Tibial artery (tissue), 4 donors: ENCODE measurements around the gene PIEZO2.

ENCODE experiments used
- DNase-seq, 2 donors: peaks; one replicate each; pipeline ENCODE4 v3.0.0-alpha.2; 2019
- H3K27ac ChIP-seq, 2 donors: fragments of 200-600 bp; sonication (generic) in 1 of 2; 1 replicate in 1 of 2; 2 replicates in 1 of 2; pipeline ENCODE4 v1.5.1; 2018 to 2019; ENCODE audit warnings: mild to moderate bottlenecking in 1 of 2
- H3K27me3 ChIP-seq, 2 donors: fragments of 200-600 bp; sonication (generic) in 1 of 2; one replicate each; pipeline versions ENCODE4 v1.5.1 to v1.6.0; 2016 to 2019
- H3K36me3 ChIP-seq, 3 donors: fragments of 200-600 bp; sonication (generic) in 2 of 3; one replicate each; pipeline ENCODE4 v1.5.1; 2016 to 2019; ENCODE audit warnings: mild to moderate bottlenecking in 2 of 3
- H3K4me1 ChIP-seq, 4 donors: fragments of 200-600 bp; sonication (generic) in 2 of 4; 1 replicate in 3 of 4; 2 replicates in 1 of 4; pipeline ENCODE4 v1.5.1; 2016 to 2019
- H3K4me3 ChIP-seq, 2 donors: fragments of 200-600 bp; sonication (generic) in 1 of 2; 1 replicate in 1 of 2; 2 replicates in 1 of 2; pipeline ENCODE4 v1.5.1; 2018 to 2019; ENCODE audit warnings: mild to moderate bottlenecking in 2 of 2
- H3K9me3 ChIP-seq, 3 donors: fragments of 200-600 bp; sonication (generic) in 1 of 3; one replicate each; pipeline ENCODE4 v1.5.1; 2016 to 2019
- intact Hi-C: fragments of 100-400 bp; cut with DNase I; formaldehyde crosslinking; loops from one replicate; pipeline ENCODE4 v1.15.0; 2023; ENCODE audit warnings: low total_unique reads
- TF ChIP-seq, protein P1 (sequence below), 2 experiments: fragments of 200-600 bp in 1 of 2; fragments of 450-650 bp in 1 of 2; IDR thresholded peaks; one replicate each; pipeline ENCODE4 v1.5.1; 2017 to 2019; ENCODE audit warnings: antibody characterized with exemption in 2 of 2, mild to moderate bottlenecking in 1 of 2, moderate library complexity in 1 of 2

The PIEZO2 gene

DNA sequence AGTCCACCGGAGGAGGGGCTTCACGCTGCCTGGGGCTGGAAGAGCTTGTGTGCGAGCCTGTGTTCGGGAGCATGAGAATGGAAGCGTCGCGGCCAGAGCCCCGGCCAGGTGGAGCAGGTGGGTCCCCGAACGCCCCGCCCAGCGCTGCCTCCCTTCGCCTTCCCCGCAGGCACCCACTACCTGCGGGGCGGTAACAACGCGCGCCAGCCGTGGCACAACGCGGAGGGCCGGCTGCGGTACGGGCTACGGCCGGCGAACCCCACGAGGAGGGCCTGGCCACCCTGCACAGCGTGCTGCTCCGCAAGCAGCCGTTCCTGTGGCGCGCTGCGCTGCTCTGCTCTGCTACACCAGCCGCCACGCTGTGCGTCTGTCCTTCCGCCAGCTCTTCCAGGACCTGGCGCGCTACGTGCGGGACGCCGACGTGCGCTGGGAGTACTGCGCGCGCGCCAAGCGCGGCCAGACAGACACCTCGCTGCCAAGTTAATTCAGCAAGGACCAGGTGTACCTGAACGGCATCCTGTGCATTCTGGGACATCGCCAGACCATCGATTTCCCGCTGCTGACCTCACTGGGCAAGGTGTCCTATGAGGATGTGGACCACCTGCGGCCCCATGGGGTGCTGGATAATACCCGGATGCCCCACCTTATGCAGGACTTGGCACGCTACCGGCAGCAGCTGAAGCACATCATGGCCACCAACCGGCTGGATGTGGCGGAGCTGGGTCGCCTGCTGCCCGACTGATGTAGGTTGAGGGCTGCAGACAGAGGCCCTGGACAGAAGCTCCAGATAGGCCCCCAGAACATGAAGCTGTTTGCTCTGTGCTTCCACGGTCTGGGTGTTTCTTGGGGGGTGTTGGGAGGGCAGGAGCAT is 422.9 kb downstream of the PIEZO2 start:
- TF ChIP-seq, protein P1, sequence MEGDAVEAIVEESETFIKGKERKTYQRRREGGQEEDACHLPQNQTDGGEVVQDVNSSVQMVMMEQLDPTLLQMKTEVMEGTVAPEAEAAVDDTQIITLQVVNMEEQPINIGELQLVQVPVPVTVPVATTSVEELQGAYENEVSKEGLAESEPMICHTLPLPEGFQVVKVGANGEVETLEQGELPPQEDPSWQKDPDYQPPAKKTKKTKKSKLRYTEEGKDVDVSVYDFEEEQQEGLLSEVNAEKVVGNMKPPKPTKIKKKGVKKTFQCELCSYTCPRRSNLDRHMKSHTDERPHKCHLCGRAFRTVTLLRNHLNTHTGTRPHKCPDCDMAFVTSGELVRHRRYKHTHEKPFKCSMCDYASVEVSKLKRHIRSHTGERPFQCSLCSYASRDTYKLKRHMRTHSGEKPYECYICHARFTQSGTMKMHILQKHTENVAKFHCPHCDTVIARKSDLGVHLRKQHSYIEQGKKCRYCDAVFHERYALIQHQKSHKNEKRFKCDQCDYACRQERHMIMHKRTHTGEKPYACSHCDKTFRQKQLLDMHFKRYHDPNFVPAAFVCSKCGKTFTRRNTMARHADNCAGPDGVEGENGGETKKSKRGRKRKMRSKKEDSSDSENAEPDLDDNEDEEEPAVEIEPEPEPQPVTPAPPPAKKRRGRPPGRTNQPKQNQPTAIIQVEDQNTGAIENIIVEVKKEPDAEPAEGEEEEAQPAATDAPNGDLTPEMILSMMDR (IDR thresholded peaks at IDR 0.05) = no peak
- DNase-seq = no peak
- Histone ChIP-seq H3K27me3 (no peaks in the 10 kb centered on the region), H3K9me3 (no peaks in the 10 kb centered on the region), H3K27ac (no peak overlapping the region), H3K4me1 (no peaks in the 10 kb centered on the region), H3K36me3 (no peaks in the 10 kb centered on the region), H3K4me3 (no peak overlapping the region)
- intact Hi-C loops = no loop called here

DNA sequence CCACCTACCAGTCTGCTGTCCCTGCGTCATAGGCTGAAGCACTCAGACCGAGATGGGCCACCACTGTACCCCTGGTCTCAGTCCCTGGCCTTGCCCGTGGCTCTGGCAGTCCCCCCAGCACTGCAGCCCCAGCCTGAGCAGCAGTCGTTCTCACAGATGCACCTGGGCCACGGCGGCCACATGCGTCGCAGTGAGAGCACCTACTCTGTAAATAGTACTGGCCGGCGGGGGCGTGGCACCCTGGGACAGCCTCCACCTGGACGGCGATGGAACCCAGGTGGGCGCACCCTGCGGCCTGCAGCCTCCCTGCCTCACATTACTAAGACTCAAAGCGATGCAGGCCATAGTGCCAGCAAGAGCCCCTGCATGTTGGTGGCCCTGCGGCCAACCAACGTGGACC is 424.7 kb downstream of the PIEZO2 start:
- no peak for DNase-seq
- no peak overlapping the region for H3K27ac ChIP-seq
- TF ChIP-seq, protein P1 (IDR thresholded peaks at IDR 0.05) = no peak
- H3K4me1 ChIP-seq = no peaks in the 10 kb centered on the region
- H3K9me3 ChIP-seq = no peaks in the 10 kb centered on the region
- H3K36me3 ChIP-seq = no peaks in the 10 kb centered on the region
- no peak overlapping the region for H3K4me3 ChIP-seq
- intact Hi-C loops = no loop called here
- no peaks in the 10 kb centered on the region for H3K27me3 ChIP-seq

DNA sequence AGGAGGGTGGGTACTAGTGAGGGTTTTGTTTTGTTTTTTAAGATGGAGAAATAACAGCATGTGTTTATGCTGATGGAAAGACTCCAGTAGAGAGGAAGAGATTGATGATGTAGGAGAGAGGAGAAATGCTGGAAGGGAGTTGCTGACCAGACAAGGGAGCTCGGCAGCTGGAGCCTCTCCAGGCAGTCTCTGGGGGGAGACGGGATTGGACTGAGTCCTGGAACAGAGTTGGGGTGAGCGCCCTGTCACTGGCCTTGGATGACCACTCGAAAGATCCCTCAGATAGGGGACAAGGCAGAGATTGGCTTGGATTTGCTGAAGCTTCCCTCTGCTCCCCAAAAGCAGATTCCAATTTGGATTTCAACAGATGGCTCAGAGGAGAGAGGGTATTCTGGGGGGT is 425.9 kb downstream of the PIEZO2 start:
- Histone ChIP-seq H3K4me3 (no peak overlapping the region), H3K36me3 (no peaks in the 10 kb centered on the region), H3K9me3 (no peaks in the 10 kb centered on the region), H3K27me3 (no peaks in the 10 kb centered on the region), H3K27ac (no peak overlapping the region), H3K4me1 (no peaks in the 10 kb centered on the region)
- intact Hi-C loops = no loop called here
- TF ChIP-seq, protein P1 (IDR thresholded peaks at IDR 0.05) = no peak
- no peak for DNase-seq

DNA sequence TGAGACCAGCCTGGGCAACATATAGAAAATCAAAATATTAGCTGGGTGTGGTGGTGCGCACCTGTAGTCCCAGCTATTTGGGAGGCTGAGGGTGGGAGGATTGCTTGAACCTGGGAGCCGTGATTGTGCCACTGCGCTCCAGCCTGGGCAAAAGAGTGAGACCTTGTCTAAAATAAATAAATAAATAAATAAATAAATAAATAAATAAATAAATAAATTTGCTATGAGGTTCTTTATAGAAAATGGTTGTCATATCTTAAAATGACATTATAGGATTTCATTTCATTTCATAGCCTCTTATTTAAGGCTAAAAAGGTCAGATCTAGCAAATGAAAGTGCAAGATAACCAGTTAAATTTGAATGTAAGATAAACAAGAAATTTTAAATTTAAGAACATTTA is 430.6 kb downstream of the PIEZO2 start:
- intact Hi-C loops = no loop called here

DNA sequence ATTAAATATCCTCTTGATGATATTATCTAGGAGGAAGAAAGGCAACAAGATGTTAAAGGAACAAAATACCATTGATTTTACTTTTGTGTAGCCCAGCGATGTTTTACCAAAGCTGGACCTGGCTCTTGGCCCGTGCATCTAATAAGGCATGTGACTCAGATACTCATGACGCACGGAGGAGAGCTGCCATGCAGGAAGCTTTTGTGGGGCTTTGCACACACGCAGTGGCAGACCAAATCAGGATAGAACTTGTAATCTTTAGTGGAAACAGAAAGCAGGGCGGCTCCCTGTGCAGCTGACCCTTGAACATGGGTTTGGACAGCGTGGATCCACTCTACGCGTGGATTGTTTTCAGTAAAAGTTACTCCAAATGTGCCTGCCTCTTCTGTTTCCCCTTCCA is 433.6 kb downstream of the PIEZO2 start:
- intact Hi-C loops = no loop called here
- Histone ChIP-seq H3K36me3 (no peaks in the 10 kb centered on the region), H3K4me1 (no peaks in the 10 kb centered on the region), H3K4me3 (no peak overlapping the region), H3K27ac (no peak overlapping the region), H3K27me3 (no peaks in the 10 kb centered on the region), H3K9me3 (no peaks in the 10 kb centered on the region)
- TF ChIP-seq, protein P1 (IDR thresholded peaks at IDR 0.05) = no peak
- no peak for DNase-seq

More for the DNA sequence above, 430.6 kb downstream of the PIEZO2 start:
- Histone ChIP-seq H3K4me3 (no peak overlapping the region), H3K9me3 (no peaks in the 10 kb centered on the region), H3K27ac (no peak overlapping the region), H3K36me3 (no peaks in the 10 kb centered on the region), H3K27me3 (no peaks in the 10 kb centered on the region), H3K4me1 (no peaks in the 10 kb centered on the region)
- DNase-seq = no peak
- TF ChIP-seq, protein P1 (IDR thresholded peaks at IDR 0.05) = no peak
